CD14-positive monocyte (primary cell): ENCODE data around the gene TRAF1. TPM values are rescaled to one million over a fixed set of nuclear protein-coding genes. Genes with fewer than 3 reads are reported as not detected.
A peak's percentile ranks its signal among the peaks of the same experiment; 100 is the strongest.

Experiments used
- DNase-seq, 3 donors: peaks; one replicate each; pipeline ENCODE4 v3.0.0-alpha.2; 2011 to 2022
- H2AFZ ChIP-seq: 2 replicates; pipeline ENCODE4 v1.6.0; 2012; ENCODE audit warnings: mild to moderate bottlenecking, low read depth, low read length, inconsistent platforms; ENCODE audit not compliant: insufficient read depth, poor library complexity, severe bottlenecking
- H3K27ac ChIP-seq, 2 donors: 1 replicate in 1 of 2; 2 replicates in 1 of 2; pipeline ENCODE4 v1.5.1; 2012 to 2013; ENCODE audit warnings: low read length in 2 of 2, control low read depth in 1 of 2, inconsistent platforms in 1 of 2, low read depth in 1 of 2, mild to moderate bottlenecking in 1 of 2
- H3K27me3 ChIP-seq, 2 donors: one replicate each; pipeline versions ENCODE4 v1.6.0 to v1.6.1; 2011 to 2013; ENCODE audit warnings: low read length in 2 of 2; ENCODE audit not compliant: control insufficient read depth in 2 of 2, insufficient read depth in 2 of 2
- H3K36me3 ChIP-seq, 2 donors: replicated peaks in 1 of 2; 1 replicate in 1 of 2; 2 replicates in 1 of 2; pipeline versions ENCODE4 v1.5.1 to v1.6.1; 2012 to 2013; ENCODE audit warnings: low read length in 2 of 2, control low read depth in 1 of 2, inconsistent platforms in 1 of 2, mild to moderate bottlenecking in 1 of 2; ENCODE audit not compliant: insufficient read depth in 2 of 2, control insufficient read depth in 1 of 2
- H3K4me1 ChIP-seq, 2 donors: 1 replicate in 1 of 2; 2 replicates in 1 of 2; pipeline versions ENCODE4 v1.5.1 to v1.6.1; 2012 to 2013; ENCODE audit warnings: low read length in 2 of 2, control low read depth in 1 of 2, inconsistent platforms in 1 of 2, mild to moderate bottlenecking in 1 of 2, moderate library complexity in 1 of 2; ENCODE audit not compliant: insufficient read depth in 2 of 2, control insufficient read depth in 1 of 2
- H3K4me2 ChIP-seq: replicated peaks from 2 replicates; pipeline ENCODE3; 2012; ENCODE audit warnings: low read length, moderate library complexity, mild to moderate bottlenecking; ENCODE audit not compliant: poor library complexity, severe bottlenecking; ENCODE audit errors: extremely low read depth
- H3K4me3 ChIP-seq, 3 experiments: fragments of 200-600 bp in 1 of 3; sonication (generic) in 1 of 3; replicated peaks in 1 of 3; 1 replicate in 2 of 3; 2 replicates in 1 of 3; pipeline ENCODE4 v1.5.1; 2011 to 2013; ENCODE audit warnings: low read length in 3 of 3, mild to moderate bottlenecking in 3 of 3, control low read depth in 2 of 3, low read depth in 2 of 3, inconsistent platforms in 1 of 3, moderate library complexity in 1 of 3
- H3K79me2 ChIP-seq: 2 replicates; pipeline ENCODE4 v1.6.0; 2012; ENCODE audit warnings: mild to moderate bottlenecking, control low read depth, inconsistent platforms, low read length, moderate library complexity; ENCODE audit not compliant: insufficient read depth
- H3K9ac ChIP-seq: 2 replicates; pipeline ENCODE4 v1.6.0; 2017; ENCODE audit warnings: low read length, mild to moderate bottlenecking; ENCODE audit not compliant: insufficient read depth, poor library complexity, severe bottlenecking
- H3K9me3 ChIP-seq, 2 donors: replicated peaks in 1 of 2; 1 replicate in 1 of 2; 2 replicates in 1 of 2; pipeline versions ENCODE4 v1.5.1 to v1.6.1; 2012 to 2013; ENCODE audit warnings: low read length in 2 of 2, control low read depth in 1 of 2; ENCODE audit not compliant: control insufficient read depth in 1 of 2, insufficient read depth in 1 of 2
- H4K20me1 ChIP-seq: 2 replicates; pipeline ENCODE4 v1.6.0; 2012; ENCODE audit warnings: mild to moderate bottlenecking, low read length, control low read depth, moderate library complexity; ENCODE audit not compliant: insufficient read depth
- H3K27ac Mint-ChIP-seq, 7 donors: one replicate each; pipeline ENCODE4 v1.8.0; 2020; ENCODE audit warnings: mild to moderate bottlenecking in 7 of 7, mixed read lengths in 7 of 7, moderate library complexity in 6 of 7, inconsistent platforms in 2 of 7
- H3K27me3 Mint-ChIP-seq, 3 donors: one replicate each; pipeline ENCODE4 v1.8.0; 2021 to 2022; ENCODE audit warnings: low read depth in 3 of 3, mild to moderate bottlenecking in 3 of 3, mixed read lengths in 3 of 3, moderate library complexity in 3 of 3, inconsistent platforms in 1 of 3
- H3K36me3 Mint-ChIP-seq, 2 donors: one replicate each; pipeline ENCODE4 v1.8.0; 2020; ENCODE audit warnings: mixed read lengths in 2 of 2, inconsistent platforms in 1 of 2, mild to moderate bottlenecking in 1 of 2
- H3K4me1 Mint-ChIP-seq: one replicate; pipeline ENCODE4 v1.8.0; 2020; ENCODE audit warnings: mild to moderate bottlenecking, mixed read lengths
- H3K4me3 Mint-ChIP-seq, 2 donors: one replicate each; pipeline ENCODE4 v1.8.0; 2020; ENCODE audit warnings: mild to moderate bottlenecking in 2 of 2, mixed read lengths in 2 of 2, moderate library complexity in 1 of 2
- H3K9me3 Mint-ChIP-seq, 7 donors: one replicate each; pipeline ENCODE4 v1.8.0; 2020 to 2022; ENCODE audit warnings: mixed read lengths in 7 of 7, mild to moderate bottlenecking in 6 of 7, moderate library complexity in 6 of 7, inconsistent platforms in 2 of 7
- CTCF ChIP-seq: fragments of 200-600 bp; IDR thresholded peaks from one replicate; pipeline ENCODE4 v1.8.0; 2022; ENCODE audit warnings: antibody characterized with exemption, mild to moderate bottlenecking
- WGBS: methylation state at CpG from one replicate; pipeline ENCODE4 v1.1.5; 2013; ENCODE audit warnings: missing lambda C conversion rate; ENCODE audit not compliant: insufficient coverage; 5-methylcytosine and 5-hydroxymethylcytosine counted together
- intact Hi-C, 2 donors: fragments of 100-400 bp; cut with micrococcal nuclease; formaldehyde crosslinking; loops; one replicate each; pipeline versions ENCODE4 v1.15.0 to v1.15.1; 2023
- polyA minus RNA-seq: library from RNA; depleted of rRNA, polyadenylated mRNA; stranded (reverse); fragments of >200 nt; gene quantifications from 2 replicates; pipeline ENCODE4 v1.2.3, GENCODE V29; 2012
- polyA plus RNA-seq, 3 donors: library from polyadenylated mRNA; depleted of rRNA in 1 of 3; unstranded in 2 of 3; stranded (reverse) in 1 of 3; fragments of 300-500 nt in 2 of 3; fragments of >200 nt in 1 of 3; fragmentation: Illumina TruSeq in 2 of 3; gene quantifications; 1 replicate in 2 of 3; 2 replicates in 1 of 3; pipeline ENCODE4 v1.2.3, GENCODE V29; 2012 to 2021
- total RNA-seq, 12 experiments: library from RNA in 1 of 12; stranded (reverse) in 1 of 12; fragments of 120-200 nt in 1 of 12; gene quantifications; one replicate each; pipeline ENCODE4 v1.2.4 and lab custom pipeline; 2013 to 2026; ENCODE audit warnings: mixed read lengths in 6 of 12, inconsistent platforms in 1 of 12

Gene TRAF1
- 3.8 TPM for total RNA-seq (2013)
- polyA plus RNA-seq (10 to 100 TPM in 1 of 3 donors, under 1 TPM in 2; 0.15 to 22.8 (median 0.74) TPM), polyA minus RNA-seq (5.3 and 5.8 TPM in 2 replicates), total RNA-seq (lab: John Stamatoyannopoulos, UW) (71.5 to 2,679 (median 141) reads per million in 11 experiments)

- no peak within 1 kb of the TSS for H2AFZ ChIP-seq
- peaks cover 0 to 2% (median 0%) of the 10 kb centered on the region in 3 donors for H3K27me3 Mint-ChIP-seq
These were observed at the start of gene TRAF1 for GRCh38 chr9:120926397-120926928. Gene TRAF1 (minus strand): TSS chr9:120926796. CDS start chr9:120926075, 721 bp downstream.

GRCh38 chr9:120974921-120975320 is 48.3 kb upstream of the TRAF1 start:
- Histone ChIP-seq H3K4me1 (no peaks in the 10 kb centered on the region), H3K4me2 (no peak overlapping the region), H4K20me1 (no peaks in the 10 kb centered on the region), H3K4me3 (no peak overlapping the region), H3K36me3 (no peaks in the 10 kb centered on the region), H3K9ac (no peak overlapping the region), H3K27ac (no peak overlapping the region), H3K27me3 (no peaks in the 10 kb centered on the region), H2AFZ (no peak overlapping the region), H3K79me2 (no peaks in the 10 kb centered on the region), H3K9me3 (no peaks in the 10 kb centered on the region)
- no CpG with 5 or more reads among the region's 1 CpG for WGBS
- H3K9me3 Mint-ChIP-seq, result peaks cover 0 to 3% (median 0%) of the 10 kb centered on the region in 7 donors
- H3K36me3 Mint-ChIP-seq, result peaks cover 6 to 8% of the 10 kb centered on the region in 2 donors
- no peak overlapping the region for H3K4me3 Mint-ChIP-seq
- intact Hi-C loops, result no loop called here
- H3K4me1 Mint-ChIP-seq, result peaks cover 8% of the 10 kb centered on the region
- H3K27ac Mint-ChIP-seq, result peak overlapping the region in 1 of 7 donors; percentile 12
- TF ChIP-seq CTCF, result no peak
- H3K27me3 Mint-ChIP-seq, result no peaks in the 10 kb centered on the region
- DNase-seq, result no peak

More at GRCh38 chr9:120926397-120926928, at the start of gene TRAF1:
- peak within 1 kb of the TSS; percentile 32 for H3K4me2 ChIP-seq
- H3K4me3 Mint-ChIP-seq, result peak within 1 kb of the TSS; percentile 57 to 95
- no peaks in the 10 kb centered on the region for H3K9me3 ChIP-seq
- H3K27ac Mint-ChIP-seq, result peak within 1 kb of the TSS; percentile 89 to 96 (median 94)
- TF ChIP-seq CTCF, result no peak
- WGBS, result 31% methylated on average over 5 of the region's 6 CpGs
- peaks cover 5% of the 10 kb centered on the region for H3K79me2 ChIP-seq
- H3K27ac ChIP-seq, result peak within 1 kb of the TSS; percentile 87 to 97
- no peaks in the 10 kb centered on the region for H3K27me3 ChIP-seq
- DNase-seq, result peak; percentile 76 to 93 (median 81)
- H3K4me3 ChIP-seq, result peak within 1 kb of the TSS in 1 of 3 experiments; percentile 85
- H3K4me1 ChIP-seq, result peaks cover 54 to 63% of the 10 kb centered on the region in 2 donors
- no peaks in the 10 kb centered on the region for H4K20me1 ChIP-seq
- peaks cover 12 to 14% of the 10 kb centered on the region in 2 donors for H3K36me3 Mint-ChIP-seq
- intact Hi-C loops, result loop anchor here (5.0 kb wide), 2 partner anchors 49 to 196 kb away; partner anchors contain the start of gene PHF19 (in 1 of the 2)
- no peaks in the 10 kb centered on the region for H3K9me3 Mint-ChIP-seq
- H3K36me3 ChIP-seq, result no peaks in the 10 kb centered on the region
- peak within 1 kb of the TSS; percentile 64 for H3K9ac ChIP-seq
- H3K4me1 Mint-ChIP-seq, result peaks cover 53% of the 10 kb centered on the region
